ENCODE data around the gene IER5L. TPM values are rescaled to one million over a fixed set of nuclear protein-coding genes. Genes with fewer than 3 reads are reported as not detected.

The IER5L gene
- 10.7 and 18.7 TPM in 2 replicates for total RNA-seq

GRCh38 chr9:129177791-129178567 is at the start of gene IER5L:
TSS of gene IER5L (minus strand) at chr9:129178261. CDS start at chr9:129178052, 209 bp downstream.

Other genes starting within 250 kb of the IER5L start
- gene DOLK, start 230.7 kb downstream of the IER5L start, total RNA-seq: 29.6 and 46.4 TPM in 2 replicates
- 32.5 and 35.7 TPM in 2 replicates for gene NUP188, start 230.6 kb downstream of the IER5L start, total RNA-seq
- gene SH3GLB2, start 149.9 kb downstream of the IER5L start, total RNA-seq: 30.5 and 36.1 TPM in 2 replicates
- 17.9 and 19.5 TPM in 2 replicates for gene MIGA2, start 141.6 kb downstream of the IER5L start, total RNA-seq
- gene DOLPP1, start 97.2 kb downstream of the IER5L start, total RNA-seq: 8.4 and 10.1 TPM in 2 replicates
- 22.3 and 28.3 TPM in 2 replicates for gene CRAT, start 67.5 kb downstream of the IER5L start, total RNA-seq
- gene PTPA, start 66.8 kb downstream of the IER5L start, total RNA-seq: 78.3 and 89.1 TPM in 2 replicates